Mammary epithelial cell (primary cell): ENCODE results near the gene MMRN1.

Source experiments
- EZH2 ChIP-seq: IDR thresholded peaks from 2 replicates; pipeline ENCODE4 v1.6.1; 2012; ENCODE audit warnings: low read length, inconsistent platforms, borderline replicate concordance
- TF ChIP-seq, protein P1 (sequence below), 2 donors: IDR thresholded peaks in 1 of 2; conservative IDR thresholded peaks in 1 of 2; 2 replicates each; pipeline ENCODE4 v1.5.1; 2011 to 2012; ENCODE audit warnings: inconsistent platforms in 2 of 2, low read length in 2 of 2, mild to moderate bottlenecking in 2 of 2, control low read depth in 1 of 2, low read depth in 1 of 2; ENCODE audit not compliant: insufficient read depth in 1 of 2; ENCODE audit errors: extremely low read depth in 1 of 2

DNA sequence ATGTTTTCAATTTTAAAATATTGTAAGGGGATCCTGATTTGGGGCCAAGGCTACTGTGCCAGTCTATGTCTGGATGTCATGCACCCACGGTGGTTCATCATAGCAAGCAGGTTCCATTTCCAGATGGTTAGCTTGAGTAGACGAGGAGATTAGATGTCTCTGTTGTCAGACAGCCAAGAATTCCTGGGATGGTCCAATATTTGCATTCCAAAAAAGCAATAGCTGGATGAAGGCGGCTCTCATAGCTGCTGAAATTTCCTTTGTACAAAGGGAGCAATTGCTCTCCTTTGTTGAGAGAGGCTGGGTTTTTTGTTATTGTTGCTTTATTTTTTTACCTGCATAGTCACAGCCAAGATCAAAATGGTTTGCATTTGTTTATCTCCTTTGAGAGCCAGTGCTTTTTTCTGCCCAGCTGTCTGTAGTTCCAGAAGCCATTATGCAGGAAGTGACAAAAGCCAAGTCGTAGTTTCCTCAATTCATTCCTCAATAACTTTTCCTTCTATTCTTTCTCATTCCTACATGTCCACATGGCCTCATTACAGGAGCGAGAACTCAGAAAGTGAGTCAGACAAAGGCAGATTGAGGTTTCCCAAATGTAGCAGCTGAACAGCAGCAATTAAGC, 107.9 kb downstream of the MMRN1 start:
- TF ChIP-seq, protein P1, sequence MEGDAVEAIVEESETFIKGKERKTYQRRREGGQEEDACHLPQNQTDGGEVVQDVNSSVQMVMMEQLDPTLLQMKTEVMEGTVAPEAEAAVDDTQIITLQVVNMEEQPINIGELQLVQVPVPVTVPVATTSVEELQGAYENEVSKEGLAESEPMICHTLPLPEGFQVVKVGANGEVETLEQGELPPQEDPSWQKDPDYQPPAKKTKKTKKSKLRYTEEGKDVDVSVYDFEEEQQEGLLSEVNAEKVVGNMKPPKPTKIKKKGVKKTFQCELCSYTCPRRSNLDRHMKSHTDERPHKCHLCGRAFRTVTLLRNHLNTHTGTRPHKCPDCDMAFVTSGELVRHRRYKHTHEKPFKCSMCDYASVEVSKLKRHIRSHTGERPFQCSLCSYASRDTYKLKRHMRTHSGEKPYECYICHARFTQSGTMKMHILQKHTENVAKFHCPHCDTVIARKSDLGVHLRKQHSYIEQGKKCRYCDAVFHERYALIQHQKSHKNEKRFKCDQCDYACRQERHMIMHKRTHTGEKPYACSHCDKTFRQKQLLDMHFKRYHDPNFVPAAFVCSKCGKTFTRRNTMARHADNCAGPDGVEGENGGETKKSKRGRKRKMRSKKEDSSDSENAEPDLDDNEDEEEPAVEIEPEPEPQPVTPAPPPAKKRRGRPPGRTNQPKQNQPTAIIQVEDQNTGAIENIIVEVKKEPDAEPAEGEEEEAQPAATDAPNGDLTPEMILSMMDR (conservative IDR thresholded peaks at IDR 0.05 in 1 of 2, IDR thresholded peaks at IDR 0.05 in 1 of 2; ENCODE audit: extremely low read depth in 1 of 2, insufficient read depth in 1 of 2, low read depth in 1 of 2, low read length in 2 of 2): no peak
- TF ChIP-seq EZH2: no peak
